ENCODE measurements around the gene LRRN2.
"Not testable (repeated sequence)": the region's sequence is repeated elsewhere in the genome, so short reads cannot be mapped to it uniquely, and the experiment has no call there.

The LRRN2 gene

DNA sequence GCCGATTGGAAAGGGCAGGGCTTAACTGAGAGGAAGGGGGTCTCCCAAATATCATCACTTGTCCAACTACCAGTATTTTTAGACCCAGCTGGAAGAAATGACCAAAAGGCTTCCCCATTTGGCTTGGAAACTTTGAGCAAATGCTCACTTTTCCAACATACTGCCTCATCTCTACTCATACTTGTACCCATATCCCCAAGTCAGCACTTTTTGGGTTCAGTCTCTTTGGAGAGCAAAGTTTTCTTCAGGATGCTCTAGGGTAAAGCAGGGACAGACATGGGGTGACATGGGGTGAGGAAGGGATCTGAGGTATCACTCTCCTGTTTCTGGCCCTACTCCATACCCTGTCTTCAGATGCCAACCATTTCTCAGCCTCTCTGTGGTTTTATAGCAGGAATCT, 27.2 kb downstream of the LRRN2 start:
- no peak for DNase-seq

- DNase-seq: no peak
These were observed 31.8 kb downstream of the LRRN2 start for GRCh38 chr1:204653590-204654340.

DNA sequence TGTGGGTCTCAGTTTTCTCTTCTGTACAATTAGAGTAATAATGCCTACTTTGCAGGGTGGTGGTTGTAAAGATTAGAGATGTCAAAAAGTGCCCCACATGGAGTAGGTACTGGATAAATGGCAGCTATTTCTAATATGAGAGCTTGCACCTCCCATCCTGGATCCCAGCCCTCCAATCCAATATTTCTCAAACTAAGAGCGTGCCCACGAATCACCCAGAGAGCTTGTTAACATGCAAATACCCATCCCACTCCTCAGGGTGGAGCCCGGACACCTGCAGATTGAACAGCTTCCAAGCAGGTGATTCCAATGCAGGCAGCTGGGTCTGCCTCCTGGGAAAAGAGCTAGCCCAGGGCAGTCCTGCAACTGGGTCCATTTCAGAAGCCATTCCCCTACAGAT, 33.0 kb downstream of the LRRN2 start:
- DNase-seq: no peak

GRCh38 chr1:204651843-204652421, 33.6 kb downstream of the LRRN2 start:
- no peak for DNase-seq

DNA sequence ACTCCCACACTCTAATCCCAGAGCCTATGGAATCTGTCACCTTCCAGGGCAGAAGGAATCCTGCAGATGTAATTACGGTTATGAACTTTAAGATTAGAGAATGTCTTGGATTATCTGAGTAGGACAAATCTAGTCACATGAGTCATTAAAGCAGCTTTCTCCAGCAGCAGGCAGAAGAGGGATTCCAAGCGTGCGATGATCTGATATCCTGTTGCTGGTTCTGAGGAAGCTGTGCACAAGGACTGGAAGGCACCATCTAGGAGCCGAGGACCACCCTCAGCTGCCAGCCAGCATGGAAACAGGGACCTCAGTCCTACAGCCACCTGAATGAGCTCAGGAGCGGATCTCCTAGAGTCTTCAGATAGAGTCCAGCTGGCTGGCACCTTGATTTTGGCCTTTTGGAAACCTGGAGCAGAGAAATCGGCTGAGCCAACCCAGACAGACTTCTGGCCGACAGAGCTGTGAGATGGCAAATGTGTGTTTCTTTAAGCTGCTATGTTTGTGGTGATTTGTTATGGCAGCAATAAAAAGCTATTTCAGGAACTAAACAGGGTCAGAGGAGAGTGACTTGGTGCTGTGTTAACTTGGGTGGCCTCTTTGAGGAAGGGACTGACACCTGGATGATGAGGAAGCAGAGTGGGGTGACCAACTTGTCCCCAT, 34.5 kb downstream of the LRRN2 start:
- no peak for DNase-seq

GRCh38 chr1:204649721-204650521, 35.6 kb downstream of the LRRN2 start:
- DNase-seq: no peak

DNA sequence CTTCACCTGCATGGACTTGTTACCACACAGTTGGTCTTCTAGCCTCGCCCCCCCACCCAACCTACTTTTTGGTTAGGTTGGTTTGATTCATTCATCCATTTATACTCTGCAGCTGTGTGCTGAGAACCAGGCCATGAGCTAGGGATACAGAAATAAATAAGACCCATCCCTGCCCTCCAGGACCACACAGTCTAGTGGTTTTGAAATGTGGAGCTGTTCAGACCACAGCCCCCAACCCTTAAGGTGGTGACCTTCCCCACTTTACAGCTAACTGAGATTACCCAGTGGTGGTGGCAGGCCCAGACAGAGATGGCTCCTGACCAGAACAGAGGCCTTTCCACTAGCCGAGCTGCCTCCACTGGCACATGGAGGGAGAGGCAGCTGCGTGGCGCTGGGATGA, 37.0 kb downstream of the LRRN2 start:
- DNase-seq: no peak

DNA sequence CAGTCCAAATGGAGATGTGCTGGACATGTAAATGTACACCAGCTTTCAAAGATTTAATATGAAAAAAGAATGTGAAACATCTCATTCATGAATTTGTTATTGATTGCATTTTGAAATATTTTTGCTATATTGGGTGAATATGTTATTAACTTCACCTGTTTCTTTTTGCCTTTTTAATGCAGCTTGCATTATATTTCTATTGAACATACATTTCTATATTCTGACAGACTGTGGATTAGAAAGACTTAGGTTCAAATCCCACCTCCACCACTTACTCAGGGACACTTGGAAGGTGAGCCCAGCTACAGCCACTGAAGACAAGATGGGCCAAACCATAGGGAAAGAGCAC, 37.8 kb downstream of the LRRN2 start:
- no peak for DNase-seq

DNA sequence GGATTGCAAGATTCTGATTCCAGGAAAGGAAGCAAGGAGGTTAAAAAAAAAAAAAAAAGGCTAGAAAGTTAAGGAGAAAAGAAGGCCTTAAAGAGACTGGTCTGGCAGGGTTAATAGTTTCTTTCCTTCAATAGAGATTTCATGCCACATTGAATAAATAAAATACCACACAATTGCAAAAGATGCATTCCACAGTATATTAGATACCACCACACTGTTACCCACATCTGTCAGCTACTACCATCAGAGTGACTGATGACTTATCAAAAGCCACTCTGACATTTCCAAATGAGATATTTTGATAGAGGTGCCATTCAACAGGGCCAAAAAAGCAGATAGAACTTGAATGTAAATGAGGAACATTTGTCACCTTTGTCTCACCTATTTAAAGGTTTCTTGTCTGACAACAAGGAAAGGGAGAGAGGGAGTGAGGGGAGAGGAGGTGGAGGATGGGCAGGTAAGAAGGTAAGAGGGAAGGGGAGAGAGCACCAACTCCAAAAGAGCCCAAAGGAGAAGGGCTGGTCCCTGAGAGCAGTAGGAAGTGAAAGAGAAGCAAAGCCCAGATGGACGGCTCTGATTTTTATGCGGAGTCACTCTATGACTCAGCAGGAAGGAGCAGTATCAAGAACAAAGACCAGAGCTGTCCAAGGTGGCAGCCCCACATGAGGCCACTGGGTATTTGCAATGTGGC, 38.3 kb downstream of the LRRN2 start:
- DNase-seq: no peak

- DNase-seq: no peak
These were observed 39.9 kb downstream of the LRRN2 start for GRCh38 chr1:204645666-204646065.

GRCh38 chr1:204645251-204645650, 40.3 kb downstream of the LRRN2 start:
- no peak for DNase-seq

DNA sequence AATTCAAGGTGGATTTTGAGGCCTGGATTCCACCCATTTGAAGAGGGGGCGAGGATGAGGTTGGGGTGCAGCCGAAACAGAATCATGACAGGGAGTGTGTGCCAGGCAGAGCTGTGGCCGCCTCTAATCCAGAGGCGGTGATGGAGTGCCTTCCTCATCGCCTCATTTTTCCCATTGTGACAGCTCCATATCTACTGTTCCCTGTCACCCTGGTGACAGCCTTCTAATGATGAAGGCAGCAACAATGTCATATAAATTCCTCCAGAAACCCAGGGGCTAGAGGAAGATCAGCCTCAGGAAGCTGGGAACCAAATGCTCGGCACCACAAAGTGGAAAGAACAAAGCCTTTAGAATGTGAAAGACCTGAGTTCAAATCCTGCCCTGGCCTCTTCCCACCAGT, 42.0 kb downstream of the LRRN2 start:
- no peak for DNase-seq

GRCh38 chr1:204641936-204642335, 43.6 kb downstream of the LRRN2 start:
- DNase-seq: no peak

GRCh38 chr1:204641455-204641854, 44.1 kb downstream of the LRRN2 start:
- no peak for DNase-seq

- DNase-seq: no peak
These were observed 45.0 kb downstream of the LRRN2 start for GRCh38 chr1:204640578-204640977.

DNA sequence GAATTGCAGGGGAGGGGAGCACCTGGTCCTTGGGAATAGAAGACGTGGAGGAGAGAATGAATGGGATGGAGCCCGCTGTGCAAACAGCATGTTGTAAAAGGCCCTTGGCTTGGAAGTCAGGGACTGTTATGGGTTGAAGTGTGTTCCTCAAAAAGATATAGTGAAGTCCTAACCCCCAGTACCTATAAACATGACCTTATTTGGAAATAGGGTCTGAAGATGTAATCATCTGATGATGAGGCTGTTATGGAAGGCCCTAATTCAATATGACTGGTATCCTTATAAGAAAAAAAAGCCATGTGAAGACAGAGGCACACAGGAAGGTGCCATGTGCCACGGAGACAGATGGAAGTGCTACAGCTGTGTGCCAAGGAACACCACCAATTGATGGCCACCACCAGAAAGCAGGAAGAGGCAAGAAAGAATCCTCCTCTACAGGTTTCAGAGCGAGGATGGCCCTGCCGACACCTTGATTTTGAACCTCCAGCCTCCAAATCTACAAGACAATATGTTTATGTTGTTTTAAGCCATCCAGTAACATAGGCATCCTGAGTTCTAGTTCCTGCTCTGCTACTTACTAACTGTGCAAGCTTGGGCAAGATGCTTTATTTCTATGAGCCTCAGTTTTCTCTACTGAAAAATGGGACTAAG, 51.2 kb downstream of the LRRN2 start:
- no peak for DNase-seq

GRCh38 chr1:204633665-204634064, 51.9 kb downstream of the LRRN2 start:
- DNase-seq: no peak

- no peak for DNase-seq
These were observed 55.2 kb downstream of the LRRN2 start for GRCh38 chr1:204630132-204630905.

DNA sequence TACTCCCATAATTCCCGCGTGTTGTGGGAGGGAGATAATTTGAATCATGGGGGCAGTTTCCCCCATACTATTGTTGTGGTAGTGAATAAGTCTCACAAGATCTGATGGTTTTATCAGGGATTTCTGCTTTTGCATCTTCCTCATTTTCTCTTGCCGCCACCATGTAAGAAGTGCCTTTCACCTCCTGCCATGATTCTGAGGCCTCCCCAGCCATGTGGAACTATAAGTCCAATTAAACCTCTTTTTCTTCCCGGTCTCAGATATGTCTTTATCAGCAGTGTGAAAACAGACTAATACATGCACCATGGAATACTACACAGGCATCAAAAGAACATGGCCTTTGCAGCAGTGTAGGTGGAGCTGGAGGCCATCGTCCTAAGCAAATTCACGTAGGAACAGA, 56.1 kb downstream of the LRRN2 start:
- DNase-seq: not testable (repeated sequence)

DNA sequence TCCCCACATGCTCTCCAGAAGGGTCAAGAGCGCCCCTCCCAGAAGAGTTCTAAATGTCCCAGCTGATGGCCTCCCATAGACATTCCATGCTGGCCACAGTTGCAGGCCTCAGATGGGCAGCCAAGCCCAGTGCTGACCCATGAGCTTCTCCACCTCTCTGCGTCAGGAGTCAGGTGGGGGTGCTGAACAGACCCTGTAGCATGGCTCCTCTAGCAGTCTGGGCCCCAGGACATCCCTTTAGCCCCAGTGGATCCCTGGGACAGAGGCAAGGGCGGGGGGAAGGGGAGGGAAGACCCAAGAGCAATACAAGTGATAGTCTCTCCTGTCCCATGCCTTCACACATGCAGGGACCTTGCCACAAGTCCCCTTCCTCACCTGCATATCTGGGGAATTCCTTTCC, 56.7 kb downstream of the LRRN2 start:
- no peak for DNase-seq

GRCh38 chr1:204627436-204627835, 58.1 kb downstream of the LRRN2 start:
- DNase-seq: no peak

DNA sequence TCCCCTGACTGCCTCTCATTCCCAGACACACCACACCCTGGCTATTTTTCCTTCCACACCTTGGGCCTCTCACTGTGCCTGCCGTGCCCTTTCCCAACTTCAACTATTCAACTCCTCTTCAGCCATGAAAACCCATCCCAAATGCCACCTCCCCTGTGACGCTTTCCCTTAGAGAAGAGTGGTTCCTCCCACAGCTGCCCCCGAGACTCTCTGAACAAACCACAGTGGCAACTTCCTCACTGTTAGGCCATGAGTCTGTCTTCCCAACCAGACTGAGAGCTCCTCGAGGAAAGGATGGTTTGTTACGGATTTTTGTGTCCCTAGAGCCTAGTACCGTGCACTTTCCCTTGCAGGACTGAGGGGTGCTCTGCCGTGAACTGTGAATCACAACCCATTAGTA, 59.2 kb downstream of the LRRN2 start:
- no peak for DNase-seq

All from stimulated activated naive CD4-positive, alpha-beta T cell (primary cell).